ENCODE measurements around the gene NACA. TPM values are rescaled to one million over a fixed set of nuclear protein-coding genes. Genes with fewer than 3 reads are reported as not detected.
"Not testable (repeated sequence)": the region's sequence is repeated elsewhere in the genome, so short reads cannot be mapped to it uniquely, and the experiment has no call there.

Gene NACA
- total RNA-seq, 1 donor = 1,713 TPM

- DNase-seq (ENCODE audit: low read depth) = no peak
- TF ChIP-seq CTCF (IDR thresholded peaks at IDR 0.05; ENCODE audit: insufficient read depth, low read length) = no peak
- no peak overlapping the region for H3K4me3 ChIP-seq (ENCODE audit: low read depth, low read length)
Measured at GRCh38 chr12:56714431-56714929, 10.6 kb downstream of the NACA start.

- H3K4me3 ChIP-seq (ENCODE audit: low read depth, low read length) = no peak overlapping the region
- TF ChIP-seq CTCF (IDR thresholded peaks at IDR 0.05; ENCODE audit: insufficient read depth, low read length) = no peak
- DNase-seq (ENCODE audit: low read depth) = no peak
Measured at GRCh38 chr12:56713345-56713744, 11.8 kb downstream of the NACA start.

DNA sequence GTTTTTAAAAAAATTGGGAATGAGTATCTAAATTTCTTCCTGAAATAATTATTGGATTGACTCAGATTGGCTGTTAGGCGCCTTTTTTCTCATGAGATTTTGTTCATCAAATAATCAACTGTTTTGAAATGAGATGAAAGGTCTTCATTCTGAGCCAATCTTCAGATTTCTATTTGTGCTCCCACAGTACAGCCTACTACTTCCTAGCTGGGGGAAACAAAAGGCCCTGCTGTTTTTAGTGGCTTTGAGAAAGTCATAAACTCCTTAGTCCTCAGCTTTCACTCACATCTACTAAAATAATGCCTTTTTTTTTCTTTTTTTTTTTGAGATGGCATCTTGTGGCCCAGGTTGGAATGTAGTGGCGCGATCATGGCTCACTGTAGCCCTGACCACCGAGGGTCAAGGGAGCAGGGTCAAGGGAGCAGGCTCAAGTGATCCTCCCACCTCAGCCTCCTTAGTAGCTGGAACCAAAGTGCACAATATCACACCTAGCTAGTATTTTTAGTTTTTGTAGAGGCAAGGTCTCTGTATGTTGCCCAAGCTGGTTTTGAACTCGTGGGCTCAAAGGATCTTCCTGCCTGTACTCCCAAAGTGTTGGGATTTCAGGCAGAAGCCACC, 15.2 kb downstream of the NACA start:
- no peak for DNase-seq (ENCODE audit: low read depth)
- no peak for TF ChIP-seq CTCF (IDR thresholded peaks at IDR 0.05; ENCODE audit: insufficient read depth, low read length)
- H3K4me3 ChIP-seq (ENCODE audit: low read depth, low read length) = no peak overlapping the region

- DNase-seq (ENCODE audit: low read depth); H3K4me3 ChIP-seq (ENCODE audit: low read depth, low read length): not testable (repeated sequence)
Measured at GRCh38 chr12:56704522-56704921, 20.6 kb downstream of the NACA start.

DNA sequence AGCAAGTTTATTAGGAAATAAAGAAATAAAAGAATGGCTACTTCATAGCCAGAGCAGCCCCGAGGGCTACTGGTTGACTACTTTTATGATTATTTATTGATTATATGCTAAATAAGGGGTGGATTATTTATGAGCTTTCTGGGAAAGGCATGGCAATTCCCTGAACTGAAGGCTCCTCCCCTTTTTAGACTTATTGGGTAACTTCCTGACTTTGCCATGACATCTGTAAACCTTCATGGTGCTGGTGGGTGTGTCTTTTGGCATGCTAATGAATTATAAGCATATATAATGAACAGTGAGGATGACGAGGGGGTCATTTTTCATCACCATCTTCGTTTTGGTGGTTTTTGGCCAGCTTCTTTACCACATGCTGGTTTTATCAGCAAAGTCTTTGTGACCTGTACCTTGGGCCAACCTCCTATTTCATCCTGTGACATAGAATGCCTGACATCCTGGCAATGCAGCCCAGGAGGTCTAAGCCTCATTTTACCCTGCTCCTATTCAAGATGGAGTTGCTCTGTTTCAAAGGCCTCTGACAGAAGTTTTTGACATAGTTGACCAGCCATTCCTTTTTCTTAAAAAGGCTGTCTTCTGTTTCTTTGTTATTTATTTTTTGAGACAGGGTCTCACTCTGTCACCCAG, 26.0 kb downstream of the NACA start:
- no peak for DNase-seq (ENCODE audit: low read depth)
- no peak overlapping the region for H3K4me3 ChIP-seq (ENCODE audit: low read depth, low read length)
- TF ChIP-seq CTCF (IDR thresholded peaks at IDR 0.05; ENCODE audit: insufficient read depth, low read length) = no peak

- H3K4me3 ChIP-seq (ENCODE audit: low read depth, low read length) = no peak overlapping the region
- DNase-seq (ENCODE audit: low read depth) = no peak
- TF ChIP-seq CTCF (IDR thresholded peaks at IDR 0.05; ENCODE audit: insufficient read depth, low read length) = no peak
Measured at GRCh38 chr12:56695327-56696101, 29.6 kb downstream of the NACA start.

GRCh38 chr12:56694161-56694560, 30.9 kb downstream of the NACA start:
- TF ChIP-seq CTCF (IDR thresholded peaks at IDR 0.05; ENCODE audit: insufficient read depth, low read length) = no peak
- no peak for DNase-seq (ENCODE audit: low read depth)
- no peak overlapping the region for H3K4me3 ChIP-seq (ENCODE audit: low read depth, low read length)

Data from fibroblast of the aortic adventitia (primary cell).